OCI-LY7 (cell line): ENCODE measurements around the gene GOLGA3.
"Not testable (repeated sequence)": the region's sequence is repeated elsewhere in the genome, so short reads cannot be mapped to it uniquely, and the experiment has no call there.

ENCODE experiments used
- CTCF ChIP-seq: fragments of 200-600 bp; sonication (generic); conservative IDR thresholded peaks from 2 replicates; pipeline ENCODE4 v1.5.1; 2014; ENCODE audit warnings: mild to moderate bottlenecking, antibody characterized with exemption, low read length, moderate library complexity, mixed read lengths
- EZH2phosphoT487 ChIP-seq: fragments of 200-600 bp; sonication (generic); IDR thresholded peaks from 2 replicates; pipeline ENCODE4 v1.6.1; 2018; ENCODE audit warnings: low read depth, borderline replicate concordance, mild to moderate bottlenecking, mixed run types, antibody characterized with exemption, low read length, moderate library complexity, mixed read lengths

- TF ChIP-seq CTCF, EZH2phosphoT487: not testable (repeated sequence)
Measured at GRCh38 chr12:132857019-132857418, 28.4 kb upstream of the GOLGA3 start.
